HG03159 (cell line): ENCODE measurements around the gene FILIP1L.

ENCODE experiments used
- ATAC-seq: cut with Tn5 transposase; IDR thresholded peaks from one replicate; pipeline ENCODE4 v1.9.1; 2021; ENCODE audit warnings: mild to moderate bottlenecking, moderate library complexity; ENCODE audit not compliant: unreplicated experiment

Gene FILIP1L

GRCh38 chr3:99873269-99874102 lies 240.8 kb downstream of the FILIP1L start:
- ATAC-seq: no peak

- peak; percentile 47 for ATAC-seq
Observed at GRCh38 chr3:99872923-99873254, 241.4 kb downstream of the FILIP1L start.

DNA sequence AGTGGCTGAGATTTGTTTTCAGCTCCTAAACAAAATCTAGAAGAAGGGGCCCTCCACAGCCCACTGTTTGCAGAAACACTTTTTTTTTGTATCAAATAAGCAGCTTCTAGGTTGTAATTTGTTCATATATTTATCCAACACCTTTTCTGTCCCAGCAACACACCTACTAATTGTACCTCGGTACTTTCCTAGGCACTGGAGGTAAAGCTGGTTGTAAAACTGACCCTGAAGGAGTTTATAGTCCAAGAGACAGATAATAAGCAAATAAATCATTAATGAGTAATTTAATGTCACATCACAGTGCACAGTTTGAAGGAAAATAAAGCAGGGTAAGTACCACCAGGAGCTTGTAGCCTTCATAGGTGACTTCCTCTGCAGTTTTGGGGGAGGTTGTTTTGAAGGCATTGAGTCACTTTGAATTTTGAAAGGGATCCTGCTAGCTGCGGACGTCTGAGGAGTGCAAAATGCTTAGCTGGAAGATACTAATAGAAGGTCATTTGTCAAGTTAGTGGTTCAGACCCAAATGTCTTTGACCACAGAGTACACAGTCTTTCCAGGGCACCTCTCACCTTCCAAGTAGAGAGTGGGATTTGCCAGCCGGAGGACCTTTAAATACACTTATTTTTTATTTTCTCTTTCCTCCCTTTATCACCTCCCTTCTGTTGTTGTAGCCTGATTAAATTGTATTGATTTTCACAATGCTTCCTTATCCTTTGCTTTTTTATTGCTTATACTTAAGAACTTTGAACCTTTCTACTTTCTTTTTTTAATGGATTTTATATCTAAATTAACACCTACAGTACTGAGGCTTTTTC lies 242.9 kb downstream of the FILIP1L start:
- ATAC-seq: no peak

GRCh38 chr3:99870712-99871111 lies 243.6 kb downstream of the FILIP1L start:
- no peak for ATAC-seq

DNA sequence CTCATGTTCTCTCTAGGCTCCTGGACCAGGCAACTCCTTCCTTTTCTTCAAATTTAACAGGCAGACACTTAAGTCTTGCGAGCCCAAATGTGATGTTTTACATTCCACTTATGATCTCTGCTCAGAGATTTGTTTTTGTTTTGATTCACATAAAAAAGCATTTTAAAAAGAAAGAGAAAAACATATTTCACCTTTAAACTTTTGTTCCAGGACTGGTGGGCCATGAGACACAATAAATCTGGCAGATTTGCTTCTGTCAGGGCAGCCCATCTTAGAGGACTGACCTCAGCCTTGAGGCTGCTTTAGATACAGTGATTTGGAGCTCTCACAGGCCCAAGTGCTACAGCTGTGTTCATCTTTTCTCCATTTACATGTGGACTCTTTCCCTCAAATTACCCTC lies 244.7 kb downstream of the FILIP1L start:
- ATAC-seq: no peak

GRCh38 chr3:99868311-99868646 lies 246.0 kb downstream of the FILIP1L start:
- ATAC-seq: no peak

DNA sequence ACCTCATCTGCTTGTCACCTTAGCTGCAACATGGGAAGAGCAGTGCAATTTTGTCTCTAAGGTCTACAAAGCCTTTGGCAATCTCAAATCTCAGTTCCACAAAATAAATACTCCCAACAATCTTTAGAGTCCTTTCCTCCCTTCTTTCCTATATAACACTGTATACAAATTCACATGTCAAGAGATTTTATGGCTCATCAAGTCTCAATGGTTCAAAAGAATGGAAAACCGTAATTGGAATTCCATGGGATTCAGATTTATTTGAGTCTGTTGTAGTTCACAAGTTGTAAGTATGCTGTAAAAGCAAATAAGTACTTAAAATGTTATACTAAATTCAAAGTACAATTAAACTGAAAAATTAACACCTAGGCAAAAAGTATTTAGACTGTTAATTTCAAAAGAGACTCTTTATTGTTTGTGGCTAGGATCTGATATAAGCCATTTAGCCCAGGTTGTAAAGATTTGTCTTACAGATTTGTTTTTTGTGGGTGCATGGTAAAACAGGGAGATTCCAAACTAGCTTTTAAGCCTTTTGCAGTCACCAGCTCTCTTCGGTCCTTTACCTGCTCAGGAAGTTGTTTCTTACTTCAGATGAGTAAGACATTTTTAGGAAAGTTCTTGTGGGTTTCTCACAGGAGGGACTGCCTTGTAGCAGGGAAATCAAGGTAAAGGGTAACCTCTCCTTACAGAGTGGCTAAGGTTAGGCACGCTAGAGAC lies 246.5 kb downstream of the FILIP1L start:
- no peak for ATAC-seq

GRCh38 chr3:99866261-99866761 lies 248.0 kb downstream of the FILIP1L start:
- ATAC-seq: no peak

- ATAC-seq: no peak
Observed at GRCh38 chr3:99865321-99865720, 249.0 kb downstream of the FILIP1L start.

DNA sequence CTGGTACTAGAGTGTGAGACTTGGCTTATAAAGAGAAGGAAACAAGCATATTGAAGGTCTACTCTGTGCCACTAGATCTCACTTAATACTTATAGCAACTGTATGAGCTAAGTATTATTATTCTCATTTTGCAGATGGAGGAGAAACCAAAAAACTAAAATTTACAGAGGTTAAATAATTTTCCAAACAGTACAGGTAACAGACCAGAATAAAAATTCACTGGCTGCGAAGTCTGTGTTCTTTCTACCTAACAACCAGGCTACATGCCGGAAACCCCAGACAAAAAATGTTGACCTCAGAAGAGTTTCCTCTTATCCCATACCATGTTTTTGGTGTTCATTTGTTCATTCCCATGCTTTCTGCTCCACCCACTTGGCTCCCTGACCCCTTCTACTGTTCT lies 250.0 kb downstream of the FILIP1L start:
- no peak for ATAC-seq

DNA sequence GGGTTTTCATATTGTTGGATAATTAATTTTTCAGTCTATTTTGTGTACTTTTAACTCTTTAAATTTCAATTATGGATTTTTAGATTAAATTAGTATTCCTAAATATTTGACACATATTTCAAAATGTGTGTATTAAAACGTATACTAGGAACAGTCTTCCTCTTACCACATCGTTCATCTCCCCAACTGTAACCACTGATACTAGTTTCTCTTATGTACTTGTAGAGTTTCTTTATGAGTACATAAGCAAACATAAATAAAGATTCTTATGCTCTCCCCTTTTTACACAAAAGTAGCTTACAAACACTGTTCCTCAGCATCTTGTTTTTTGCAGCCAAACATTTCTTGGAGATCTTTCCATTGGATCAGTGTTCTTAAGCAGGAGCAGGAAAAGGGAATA lies 250.7 kb downstream of the FILIP1L start:
- ATAC-seq: no peak

GRCh38 chr3:99863002-99863401 lies 251.3 kb downstream of the FILIP1L start:
- ATAC-seq: no peak

- ATAC-seq: no peak
Observed at GRCh38 chr3:99862208-99862607, 252.1 kb downstream of the FILIP1L start.

- ATAC-seq: no peak
Observed at GRCh38 chr3:99861216-99861615, 253.1 kb downstream of the FILIP1L start.

DNA sequence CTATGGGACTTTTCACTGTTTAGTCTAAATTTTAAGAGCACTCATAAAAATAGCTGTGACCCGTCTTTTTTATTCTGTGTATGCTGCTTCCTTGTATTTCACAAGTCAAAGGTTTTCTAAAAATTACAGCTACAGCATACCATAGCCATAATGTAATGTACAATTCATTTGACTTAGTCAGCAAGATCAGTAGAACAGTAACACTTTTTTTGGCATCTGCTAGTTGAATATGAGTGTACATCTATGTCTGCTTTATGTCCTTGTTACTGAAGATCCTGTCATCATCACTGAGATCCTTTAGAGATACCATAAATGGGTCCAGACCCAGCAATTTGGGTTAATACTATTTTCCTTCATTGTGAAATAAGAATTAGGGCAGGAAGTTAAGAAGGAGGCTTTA lies 254.5 kb downstream of the FILIP1L start:
- ATAC-seq: no peak

DNA sequence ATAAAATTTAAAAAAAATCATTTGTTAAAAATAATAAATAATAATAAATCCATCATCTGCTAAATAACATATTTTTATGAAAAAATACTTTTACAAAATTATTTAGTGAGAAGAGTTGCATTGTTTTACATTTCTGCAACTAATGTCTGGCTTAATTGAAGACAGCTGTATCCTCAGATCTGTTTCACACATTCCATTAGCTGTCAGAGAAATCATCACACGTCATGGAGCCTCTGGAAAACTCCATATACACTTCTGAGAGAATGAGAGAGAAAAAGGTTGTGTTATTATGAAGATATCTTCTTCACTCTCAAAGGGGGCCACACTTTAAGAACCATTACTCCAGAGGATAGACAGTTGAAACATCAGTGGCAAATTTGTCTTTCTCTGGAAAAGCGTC lies 255.8 kb downstream of the FILIP1L start:
- no peak for ATAC-seq

DNA sequence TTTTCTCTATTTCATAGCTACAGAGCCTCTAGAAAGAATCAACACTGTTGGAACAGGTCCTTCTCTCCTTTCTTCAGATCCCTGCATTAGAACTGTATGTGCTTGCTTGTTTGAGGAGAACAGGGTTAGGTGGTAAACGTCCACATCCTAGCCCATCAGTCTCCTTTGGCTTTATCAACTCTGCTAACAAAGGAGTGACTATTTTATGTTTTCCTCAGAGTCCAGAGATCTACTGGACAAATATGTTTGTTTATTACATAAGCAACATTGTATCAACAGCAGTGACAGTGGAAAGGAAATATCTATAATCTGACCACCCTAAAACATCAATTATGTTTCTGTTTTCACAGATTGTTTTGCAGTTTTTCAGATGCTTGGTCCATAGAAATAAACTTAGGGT lies 257.0 kb downstream of the FILIP1L start:
- no peak for ATAC-seq

- no peak for ATAC-seq
Observed at GRCh38 chr3:99856437-99857220, 257.7 kb downstream of the FILIP1L start.

DNA sequence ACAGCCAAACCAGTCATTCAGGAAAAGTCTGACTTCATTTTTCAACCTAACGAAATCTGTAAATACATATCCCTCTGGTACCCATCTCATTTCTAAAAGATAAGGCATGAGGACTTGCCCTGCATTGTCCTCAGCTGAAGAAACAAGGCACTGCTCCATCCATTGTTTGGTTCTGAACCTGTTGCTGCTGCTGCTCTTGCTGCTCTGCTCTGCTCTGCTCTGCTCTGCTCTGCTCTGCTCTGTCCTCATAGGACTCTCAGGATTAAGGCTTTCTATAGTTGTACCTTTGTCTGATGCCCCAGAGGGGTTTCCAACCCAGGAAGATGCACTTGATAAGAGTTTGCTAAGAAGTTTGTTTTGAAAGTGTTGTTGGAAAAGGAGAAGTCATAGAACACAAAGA lies 258.4 kb downstream of the FILIP1L start:
- no peak for ATAC-seq

DNA sequence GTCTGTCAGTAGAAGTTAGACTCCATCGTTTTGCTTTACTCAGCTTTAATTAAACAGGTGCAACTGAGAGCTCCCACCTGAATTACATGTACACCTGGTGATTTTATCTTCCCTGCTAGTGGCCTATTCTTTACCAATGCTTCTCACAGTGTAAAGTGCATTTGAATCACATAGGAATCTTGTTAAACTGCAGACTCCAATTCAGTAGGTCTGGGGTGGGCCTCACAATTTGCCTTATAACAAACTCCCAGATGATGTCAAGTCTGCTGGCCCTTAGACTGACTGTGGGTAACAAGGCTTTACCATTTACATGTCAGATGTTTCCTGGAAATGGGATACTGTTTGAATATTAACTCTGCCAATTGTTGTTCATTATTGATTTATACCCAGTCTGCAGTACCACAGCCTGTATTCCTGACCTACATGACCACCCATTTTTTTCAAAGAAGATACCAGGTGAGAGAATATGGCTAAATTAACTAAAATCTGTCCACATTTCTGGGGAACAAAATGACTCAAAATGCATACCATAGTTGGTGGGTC lies 259.5 kb downstream of the FILIP1L start:
- ATAC-seq: no peak

GRCh38 chr3:99852851-99853250 lies 261.4 kb downstream of the FILIP1L start:
- ATAC-seq: no peak
